Body of pancreas (tissue), 4 donors: ENCODE measurements around the gene KIRREL1.

Experiments
- CTCF ChIP-seq, 7 experiments: fragments of 450-650 bp in 4 of 7; fragments of 200-600 bp in 3 of 7; sonication (generic) in 3 of 7; IDR thresholded peaks; one replicate each; pipeline ENCODE4 v1.5.1; 2016 to 2019; ENCODE audit warnings: antibody characterized with exemption in 7 of 7
- POLR2A ChIP-seq, 3 donors: fragments of 450-650 bp; IDR thresholded peaks; one replicate each; pipeline ENCODE4 v1.6.1; 2016; ENCODE audit warnings: antibody characterized with exemption in 3 of 3, mild to moderate bottlenecking in 2 of 3

GRCh38 chr1:158013840-158014730 lies 20.6 kb downstream of the KIRREL1 start:
- TF ChIP-seq CTCF (IDR thresholded peaks at IDR 0.05) (no peak), POLR2A (IDR thresholded peaks at IDR 0.05) (no peak)
